ENCODE measurements around the gene ZCWPW2.

ZCWPW2 gene

GRCh38 chr3:28328188-28329151 lies 20.1 kb upstream of the ZCWPW2 start:
- no peak overlapping the region for H3K27ac ChIP-seq
- H3K4me3 ChIP-seq (ENCODE audit: low read depth, low read length), result no peak overlapping the region
- TF ChIP-seq, protein P1, sequence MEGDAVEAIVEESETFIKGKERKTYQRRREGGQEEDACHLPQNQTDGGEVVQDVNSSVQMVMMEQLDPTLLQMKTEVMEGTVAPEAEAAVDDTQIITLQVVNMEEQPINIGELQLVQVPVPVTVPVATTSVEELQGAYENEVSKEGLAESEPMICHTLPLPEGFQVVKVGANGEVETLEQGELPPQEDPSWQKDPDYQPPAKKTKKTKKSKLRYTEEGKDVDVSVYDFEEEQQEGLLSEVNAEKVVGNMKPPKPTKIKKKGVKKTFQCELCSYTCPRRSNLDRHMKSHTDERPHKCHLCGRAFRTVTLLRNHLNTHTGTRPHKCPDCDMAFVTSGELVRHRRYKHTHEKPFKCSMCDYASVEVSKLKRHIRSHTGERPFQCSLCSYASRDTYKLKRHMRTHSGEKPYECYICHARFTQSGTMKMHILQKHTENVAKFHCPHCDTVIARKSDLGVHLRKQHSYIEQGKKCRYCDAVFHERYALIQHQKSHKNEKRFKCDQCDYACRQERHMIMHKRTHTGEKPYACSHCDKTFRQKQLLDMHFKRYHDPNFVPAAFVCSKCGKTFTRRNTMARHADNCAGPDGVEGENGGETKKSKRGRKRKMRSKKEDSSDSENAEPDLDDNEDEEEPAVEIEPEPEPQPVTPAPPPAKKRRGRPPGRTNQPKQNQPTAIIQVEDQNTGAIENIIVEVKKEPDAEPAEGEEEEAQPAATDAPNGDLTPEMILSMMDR (IDR thresholded peaks at IDR 0.05; ENCODE audit: low read depth, low read length), result no peak
- no peaks in the 10 kb centered on the region for H3K9me3 ChIP-seq (ENCODE audit: severe bottlenecking)
- H3K27me3 ChIP-seq (ENCODE audit: insufficient read depth, low read depth, severe bottlenecking), result no peaks in the 10 kb centered on the region
- H3K36me3 ChIP-seq, result peaks cover 20% of the 10 kb centered on the region
- DNase-seq, result no peak

DNA sequence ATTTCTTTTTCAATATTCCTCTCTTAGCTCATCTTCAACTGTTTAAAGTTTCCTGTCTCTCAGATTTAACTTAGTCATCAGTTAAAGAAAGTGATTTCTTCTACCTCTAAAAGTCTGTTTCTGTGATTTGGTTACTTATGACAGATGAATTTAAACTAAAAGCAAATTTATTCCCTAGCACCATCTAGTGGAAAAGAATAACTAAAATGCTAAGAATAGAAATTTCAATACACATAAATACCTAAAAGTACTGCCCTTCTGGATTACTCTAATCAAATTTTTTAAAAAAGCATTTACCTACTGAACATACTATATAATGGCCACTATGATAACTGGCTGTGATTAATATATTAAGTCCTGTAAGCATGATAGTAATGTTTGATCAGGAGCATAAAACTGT lies 14.0 kb upstream of the ZCWPW2 start:
- no peak overlapping the region for H3K27ac ChIP-seq
- no peak overlapping the region for H3K4me3 ChIP-seq (ENCODE audit: low read depth, low read length)
- TF ChIP-seq, protein P1 (IDR thresholded peaks at IDR 0.05; ENCODE audit: low read depth, low read length), result no peak
- no peaks in the 10 kb centered on the region for H3K9me3 ChIP-seq (ENCODE audit: severe bottlenecking)
- DNase-seq, result no peak
- H3K27me3 ChIP-seq (ENCODE audit: insufficient read depth, low read depth, severe bottlenecking), result no peaks in the 10 kb centered on the region
- peaks cover 17% of the 10 kb centered on the region for H3K36me3 ChIP-seq

- Histone ChIP-seq H3K27ac (no peak overlapping the region), H3K9me3 (ENCODE audit: severe bottlenecking) (no peaks in the 10 kb centered on the region), H3K27me3 (ENCODE audit: insufficient read depth, low read depth, severe bottlenecking) (no peaks in the 10 kb centered on the region), H3K36me3 (peaks cover 20% of the 10 kb centered on the region), H3K4me3 (ENCODE audit: low read depth, low read length) (no peak overlapping the region)
- TF ChIP-seq, protein P1 (IDR thresholded peaks at IDR 0.05; ENCODE audit: low read depth, low read length), result no peak
- DNase-seq, result no peak
Observed at GRCh38 chr3:28335246-28335645, 13.3 kb upstream of the ZCWPW2 start.

DNA sequence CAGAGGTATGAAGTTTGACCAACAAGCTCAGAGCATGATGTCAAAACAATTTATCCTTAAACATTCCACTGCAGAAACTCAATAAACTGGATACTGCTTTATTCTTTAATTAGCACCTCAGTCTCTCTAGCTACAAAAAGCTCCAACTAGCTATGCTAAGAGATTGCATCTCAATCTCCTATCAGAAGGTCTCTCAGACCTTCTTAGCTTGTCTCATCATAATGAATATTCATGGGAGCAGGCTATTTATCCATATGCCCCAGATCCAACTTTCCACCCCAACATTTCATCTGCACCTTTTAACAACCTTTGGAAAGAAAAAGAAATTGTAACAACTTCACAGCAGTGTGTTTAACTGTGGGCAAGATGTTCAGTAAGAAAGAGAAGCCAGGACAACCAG lies 11.3 kb upstream of the ZCWPW2 start:
- no peaks in the 10 kb centered on the region for H3K9me3 ChIP-seq (ENCODE audit: severe bottlenecking)
- DNase-seq, result no peak
- TF ChIP-seq, protein P1 (IDR thresholded peaks at IDR 0.05; ENCODE audit: low read depth, low read length), result no peak
- no peaks in the 10 kb centered on the region for H3K27me3 ChIP-seq (ENCODE audit: insufficient read depth, low read depth, severe bottlenecking)
- H3K27ac ChIP-seq, result no peak overlapping the region
- H3K36me3 ChIP-seq, result peaks cover 20% of the 10 kb centered on the region
- H3K4me3 ChIP-seq (ENCODE audit: low read depth, low read length), result no peak overlapping the region

DNA sequence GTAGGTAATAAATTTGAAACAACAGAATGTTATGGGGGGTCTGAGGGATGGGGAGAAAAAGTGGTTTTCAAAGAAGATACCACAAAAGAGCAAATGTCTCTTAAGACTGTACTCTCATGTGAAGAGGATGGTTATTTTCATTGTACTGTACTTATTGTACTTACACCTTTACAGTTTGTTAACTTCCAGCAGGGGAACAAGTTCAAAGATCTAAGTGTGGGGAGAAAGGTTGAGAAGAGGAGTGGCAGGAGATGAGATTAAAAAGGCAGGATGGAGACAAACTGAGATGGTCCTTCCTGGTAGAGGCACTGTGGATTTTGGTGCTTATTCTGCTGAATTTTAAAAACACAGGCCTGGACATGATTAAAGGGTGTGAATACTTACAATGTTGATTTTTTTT lies 5.4 kb upstream of the ZCWPW2 start:
- Histone ChIP-seq H3K36me3 (peaks cover 14% of the 10 kb centered on the region), H3K9me3 (ENCODE audit: severe bottlenecking) (no peaks in the 10 kb centered on the region), H3K4me3 (ENCODE audit: low read depth, low read length) (no peak overlapping the region), H3K27me3 (ENCODE audit: insufficient read depth, low read depth, severe bottlenecking) (no peaks in the 10 kb centered on the region), H3K27ac (no peak overlapping the region)
- TF ChIP-seq, protein P1 (IDR thresholded peaks at IDR 0.05; ENCODE audit: low read depth, low read length), result no peak
- DNase-seq, result no peak
